Muscle layer of duodenum (tissue), 2 donors: Measurements from ENCODE around the gene NFKB2.

Experiments
- H3K27ac ChIP-seq: one replicate; pipeline ENCODE4 v1.7.0; 2013; ENCODE audit warnings: mild to moderate bottlenecking, low read length
- H3K27me3 ChIP-seq: one replicate; pipeline ENCODE4 v1.7.0; 2013; ENCODE audit warnings: low read depth, mild to moderate bottlenecking, control low read depth, low read length
- H3K36me3 ChIP-seq, 2 donors: one replicate each; pipeline ENCODE4 v1.7.0; 2013; ENCODE audit warnings: low read length in 2 of 2, control low read depth in 1 of 2, mild to moderate bottlenecking in 1 of 2; ENCODE audit not compliant: insufficient read depth in 2 of 2, control insufficient read depth in 1 of 2
- H3K4me1 ChIP-seq, 2 donors: one replicate each; pipeline ENCODE4 v1.7.0; 2013; ENCODE audit warnings: low read length in 2 of 2, mild to moderate bottlenecking in 2 of 2, control low read depth in 1 of 2, moderate library complexity in 1 of 2; ENCODE audit not compliant: insufficient read depth in 2 of 2, control insufficient read depth in 1 of 2
- H3K4me3 ChIP-seq, 2 donors: one replicate each; pipeline ENCODE4 v1.7.0; 2013; ENCODE audit warnings: low read length in 2 of 2, low read depth in 1 of 2, mild to moderate bottlenecking in 1 of 2
- H3K9me3 ChIP-seq, 2 donors: one replicate each; pipeline ENCODE4 v1.7.0; 2013; ENCODE audit warnings: low read length in 2 of 2, control low read depth in 1 of 2, mild to moderate bottlenecking in 1 of 2; ENCODE audit not compliant: control insufficient read depth in 1 of 2
- donor health status: healthy.

Gene NFKB2

DNA sequence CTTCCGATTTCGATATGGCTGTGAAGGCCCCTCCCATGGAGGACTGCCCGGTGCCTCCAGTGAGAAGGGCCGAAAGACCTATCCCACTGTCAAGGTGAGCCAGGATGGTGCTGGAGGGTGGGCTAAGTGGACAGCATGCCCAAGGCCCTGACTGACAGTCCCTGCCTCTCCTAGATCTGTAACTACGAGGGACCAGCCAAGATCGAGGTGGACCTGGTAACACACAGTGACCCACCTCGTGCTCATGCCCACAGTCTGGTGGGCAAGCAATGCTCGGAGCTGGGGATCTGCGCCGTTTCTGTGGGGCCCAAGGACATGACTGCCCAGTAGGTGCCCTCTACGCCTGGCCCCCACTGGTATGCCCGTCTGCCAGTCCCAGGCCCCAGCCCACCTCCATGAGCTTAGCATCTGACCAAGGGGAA lies 1.2 kb downstream of the NFKB2 start:
- peak overlapping the region; percentile 59 to 77 for H3K4me3 ChIP-seq

DNA sequence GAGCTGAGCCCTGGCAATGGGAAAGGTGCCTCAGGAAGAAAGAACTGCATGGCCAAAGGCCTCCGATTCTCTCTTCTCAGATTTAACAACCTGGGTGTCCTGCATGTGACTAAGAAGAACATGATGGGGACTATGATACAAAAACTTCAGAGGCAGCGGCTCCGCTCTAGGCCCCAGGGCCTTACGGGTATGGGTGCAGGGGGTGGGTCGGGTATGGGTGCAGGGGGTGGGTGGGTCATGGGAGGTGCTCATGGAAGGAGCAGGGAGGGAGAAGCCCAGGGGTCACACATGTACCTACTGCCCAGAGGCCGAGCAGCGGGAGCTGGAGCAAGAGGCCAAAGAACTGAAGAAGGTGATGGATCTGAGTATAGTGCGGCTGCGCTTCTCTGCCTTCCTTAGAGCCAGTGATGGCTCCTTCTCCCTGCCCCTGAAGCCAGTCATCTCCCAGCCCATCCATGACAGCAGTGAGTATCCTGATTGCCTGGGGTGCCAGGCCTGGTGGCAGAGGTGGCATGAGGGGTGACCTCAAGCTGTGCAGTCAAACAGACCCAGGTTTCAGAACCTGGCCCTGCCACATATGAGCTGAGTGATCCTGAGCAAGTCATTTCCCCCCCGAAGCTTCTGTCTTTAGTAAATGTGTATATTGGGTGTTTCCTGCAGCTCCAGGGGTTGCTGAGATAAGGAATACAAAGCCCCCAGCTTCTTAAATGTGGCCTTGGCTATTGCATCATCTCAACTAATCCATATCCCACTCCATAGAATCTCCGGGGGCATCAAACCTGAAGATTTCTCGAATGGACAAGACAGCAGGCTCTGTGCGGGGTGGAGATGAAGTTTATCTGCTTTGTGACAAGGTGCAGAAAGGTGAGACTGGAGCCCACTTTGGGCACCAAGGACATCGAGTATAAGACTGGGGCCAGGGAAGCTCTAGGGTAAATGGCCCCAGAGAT lies 2.0 kb downstream of the NFKB2 start:
- Histone ChIP-seq H3K4me1 (peaks cover 10 to 60% of the 10 kb centered on the region in 2 donors), H3K4me3 (peak overlapping the region; percentile 59 to 77), H3K36me3 (peaks cover 27 to 36% of the 10 kb centered on the region in 2 donors), H3K27ac (no peak overlapping the region), H3K9me3 (no peaks in the 10 kb centered on the region), H3K27me3 (no peaks in the 10 kb centered on the region)

More for the DNA sequence above, 1.2 kb downstream of the NFKB2 start:
- Histone ChIP-seq H3K27ac (peak overlapping the region; percentile 72), H3K27me3 (no peaks in the 10 kb centered on the region), H3K4me1 (peaks cover 10 to 52% of the 10 kb centered on the region in 2 donors), H3K9me3 (no peaks in the 10 kb centered on the region), H3K36me3 (peaks cover 23 to 29% of the 10 kb centered on the region in 2 donors)

DNA sequence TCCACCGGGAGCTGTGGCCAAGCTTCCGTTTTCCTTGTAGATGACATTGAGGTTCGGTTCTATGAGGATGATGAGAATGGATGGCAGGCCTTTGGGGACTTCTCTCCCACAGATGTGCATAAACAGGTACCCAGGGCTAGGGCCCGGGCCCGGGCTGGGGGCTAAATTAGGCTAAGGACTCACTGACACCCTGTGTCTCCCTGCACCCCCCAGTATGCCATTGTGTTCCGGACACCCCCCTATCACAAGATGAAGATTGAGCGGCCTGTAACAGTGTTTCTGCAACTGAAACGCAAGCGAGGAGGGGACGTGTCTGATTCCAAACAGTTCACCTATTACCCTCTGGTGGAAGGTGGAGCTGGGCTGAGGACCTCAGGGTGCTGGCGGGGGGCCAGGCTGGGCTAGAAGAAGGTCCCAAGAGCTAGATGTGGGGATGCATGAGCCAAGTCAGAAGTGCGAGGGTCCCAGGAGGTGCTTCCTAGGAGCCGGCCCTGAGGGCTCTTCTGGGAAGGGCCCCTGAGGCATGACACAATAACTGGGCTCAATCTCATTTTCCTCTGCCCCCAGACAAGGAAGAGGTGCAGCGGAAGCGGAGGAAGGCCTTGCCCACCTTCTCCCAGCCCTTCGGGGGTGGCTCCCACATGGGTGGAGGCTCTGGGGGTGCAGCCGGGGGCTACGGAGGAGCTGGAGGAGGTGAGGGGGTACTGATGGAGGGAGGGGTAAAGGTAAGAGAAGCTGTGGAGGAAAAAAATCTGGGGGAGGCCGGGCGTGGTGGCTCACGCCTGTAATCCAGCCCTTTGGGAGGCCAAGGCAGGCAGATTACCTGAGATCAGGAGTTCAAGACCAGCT lies 2.9 kb downstream of the NFKB2 start:
- Histone ChIP-seq H3K36me3 (peaks cover 27 to 42% of the 10 kb centered on the region in 2 donors), H3K27me3 (no peaks in the 10 kb centered on the region), H3K9me3 (no peaks in the 10 kb centered on the region), H3K4me3 (no peak overlapping the region), H3K4me1 (peaks cover 10 to 64% of the 10 kb centered on the region in 2 donors), H3K27ac (no peak overlapping the region)

DNA sequence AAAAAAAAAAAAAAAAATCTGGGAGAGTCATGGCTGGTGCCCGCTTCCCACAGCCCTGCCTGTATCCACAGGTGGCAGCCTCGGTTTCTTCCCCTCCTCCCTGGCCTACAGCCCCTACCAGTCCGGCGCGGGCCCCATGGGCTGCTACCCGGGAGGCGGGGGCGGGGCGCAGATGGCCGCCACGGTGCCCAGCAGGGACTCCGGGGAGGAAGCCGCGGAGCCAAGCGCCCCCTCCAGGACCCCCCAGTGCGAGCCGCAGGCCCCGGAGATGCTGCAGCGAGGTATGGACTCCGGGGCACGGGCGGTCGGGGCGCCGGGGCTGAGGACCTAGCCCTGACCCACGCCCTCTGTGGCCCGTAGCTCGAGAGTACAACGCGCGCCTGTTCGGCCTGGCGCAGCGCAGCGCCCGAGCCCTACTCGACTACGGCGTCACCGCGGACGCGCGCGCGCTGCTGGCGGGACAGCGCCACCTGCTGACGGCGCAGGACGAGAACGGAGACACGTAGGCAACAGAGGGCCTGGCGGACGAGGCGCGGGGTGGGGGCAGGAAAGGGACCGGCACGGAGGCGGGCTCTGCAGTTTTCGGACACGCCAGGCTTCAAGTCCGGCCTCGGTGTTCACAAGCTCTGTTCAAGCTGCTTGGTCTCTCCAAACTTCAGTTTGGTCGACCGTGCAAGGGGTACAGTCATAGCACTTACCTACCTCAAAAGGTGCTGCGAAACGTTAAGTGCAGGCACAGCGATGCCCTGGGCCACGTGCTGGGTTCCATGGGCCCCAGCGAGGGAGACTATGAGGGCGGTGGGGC lies 3.9 kb downstream of the NFKB2 start:
- Histone ChIP-seq H3K9me3 (no peaks in the 10 kb centered on the region), H3K4me1 (peaks cover 10 to 70% of the 10 kb centered on the region in 2 donors), H3K27me3 (no peaks in the 10 kb centered on the region), H3K4me3 (peak overlapping the region; percentile 26 to 68), H3K27ac (no peak overlapping the region), H3K36me3 (peaks cover 27 to 42% of the 10 kb centered on the region in 2 donors)

DNA sequence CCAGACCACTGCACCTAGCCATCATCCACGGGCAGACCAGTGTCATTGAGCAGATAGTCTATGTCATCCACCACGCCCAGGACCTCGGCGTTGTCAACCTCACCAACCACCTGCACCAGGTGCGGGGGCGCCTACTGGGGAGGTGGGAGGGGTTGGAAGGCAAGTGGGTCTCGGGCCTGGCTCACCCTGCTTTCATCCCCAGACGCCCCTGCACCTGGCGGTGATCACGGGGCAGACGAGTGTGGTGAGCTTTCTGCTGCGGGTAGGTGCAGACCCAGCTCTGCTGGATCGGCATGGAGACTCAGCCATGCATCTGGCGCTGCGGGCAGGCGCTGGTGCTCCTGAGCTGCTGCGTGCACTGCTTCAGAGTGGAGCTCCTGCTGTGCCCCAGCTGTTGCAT lies 4.6 kb downstream of the NFKB2 start:
- Histone ChIP-seq H3K36me3 (peaks cover 27 to 42% of the 10 kb centered on the region in 2 donors), H3K27ac (no peak overlapping the region), H3K4me1 (peaks cover 10 to 76% of the 10 kb centered on the region in 2 donors), H3K9me3 (no peaks in the 10 kb centered on the region), H3K4me3 (peak overlapping the region in 1 of 2 donors; percentile 68), H3K27me3 (no peaks in the 10 kb centered on the region)

DNA sequence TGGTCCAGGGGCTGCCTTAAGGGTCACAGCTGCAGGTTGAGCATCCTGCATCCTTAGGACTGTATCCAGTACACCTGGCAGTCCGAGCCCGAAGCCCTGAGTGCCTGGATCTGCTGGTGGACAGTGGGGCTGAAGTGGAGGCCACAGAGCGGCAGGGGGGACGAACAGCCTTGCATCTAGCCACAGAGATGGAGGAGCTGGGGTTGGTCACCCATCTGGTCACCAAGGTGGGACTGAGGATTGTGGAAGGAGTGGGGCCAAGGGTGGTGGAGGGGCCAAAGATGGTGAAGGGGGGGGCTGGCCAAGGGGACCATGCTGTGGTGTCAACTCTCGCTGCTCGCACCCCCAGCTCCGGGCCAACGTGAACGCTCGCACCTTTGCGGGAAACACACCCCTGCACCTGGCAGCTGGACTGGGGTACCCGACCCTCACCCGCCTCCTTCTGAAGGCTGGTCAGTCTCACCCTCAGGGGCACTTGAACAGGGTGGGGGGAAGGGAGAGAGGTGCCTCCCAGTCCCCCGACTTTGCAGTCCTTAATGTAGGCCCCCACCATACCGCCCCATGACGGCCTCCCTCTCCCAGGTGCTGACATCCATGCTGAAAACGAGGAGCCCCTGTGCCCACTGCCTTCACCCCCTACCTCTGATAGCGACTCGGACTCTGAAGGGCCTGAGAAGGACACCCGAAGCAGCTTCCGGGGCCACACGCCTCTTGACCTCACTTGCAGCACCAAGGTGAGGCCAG lies 5.3 kb downstream of the NFKB2 start:
- Histone ChIP-seq H3K4me1 (peaks cover 10 to 83% of the 10 kb centered on the region in 2 donors), H3K27ac (no peak overlapping the region)

DNA sequence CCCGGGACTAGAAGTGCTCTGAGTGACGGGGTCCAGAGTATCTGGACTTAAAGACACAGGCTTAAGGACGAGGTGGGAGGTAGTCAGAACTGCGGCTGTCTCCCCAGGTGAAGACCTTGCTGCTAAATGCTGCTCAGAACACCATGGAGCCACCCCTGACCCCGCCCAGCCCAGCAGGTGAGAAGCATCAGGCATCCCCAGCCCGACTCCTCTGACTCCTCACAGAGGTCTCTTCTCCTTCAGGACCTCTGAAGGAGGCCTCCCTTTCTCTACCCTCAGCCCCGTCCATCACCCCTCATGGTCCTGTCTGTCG lies 5.8 kb downstream of the NFKB2 start:
- H3K4me1 ChIP-seq = peaks cover 9 to 80% of the 10 kb centered on the region in 2 donors

More for the DNA sequence above, 5.3 kb downstream of the NFKB2 start:
- Histone ChIP-seq H3K27me3 (no peaks in the 10 kb centered on the region), H3K4me3 (no peak overlapping the region), H3K36me3 (peaks cover 27 to 42% of the 10 kb centered on the region in 2 donors), H3K9me3 (no peaks in the 10 kb centered on the region)

DNA sequence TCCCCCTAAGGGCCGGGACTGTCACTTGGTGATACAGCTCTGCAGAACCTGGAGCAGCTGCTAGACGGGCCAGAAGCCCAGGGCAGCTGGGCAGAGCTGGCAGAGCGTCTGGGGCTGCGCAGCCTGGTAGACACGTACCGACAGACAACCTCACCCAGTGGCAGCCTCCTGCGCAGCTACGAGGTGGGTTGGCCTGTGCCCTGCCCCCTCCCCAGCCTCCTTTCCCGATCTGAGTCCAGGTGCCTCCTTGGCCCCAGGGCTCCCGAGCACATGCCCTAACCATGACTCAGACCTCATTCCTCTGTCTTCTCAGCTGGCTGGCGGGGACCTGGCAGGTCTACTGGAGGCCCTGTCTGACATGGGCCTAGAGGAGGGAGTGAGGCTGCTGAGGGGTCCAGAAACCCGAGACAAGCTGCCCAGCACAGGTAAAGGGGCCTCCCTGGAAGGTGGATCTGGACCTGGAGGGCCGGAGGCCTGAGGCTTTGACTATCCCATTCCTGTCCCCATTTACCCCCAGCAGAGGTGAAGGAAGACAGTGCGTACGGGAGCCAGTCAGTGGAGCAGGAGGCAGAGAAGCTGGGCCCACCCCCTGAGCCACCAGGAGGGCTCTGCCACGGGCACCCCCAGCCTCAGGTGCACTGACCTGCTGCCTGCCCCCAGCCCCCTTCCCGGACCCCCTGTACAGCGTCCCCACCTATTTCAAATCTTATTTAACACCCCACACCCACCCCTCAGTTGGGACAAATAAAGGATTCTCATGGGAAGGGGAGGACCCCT lies 6.4 kb downstream of the NFKB2 start:
- H3K36me3 ChIP-seq = peaks cover 25 to 39% of the 10 kb centered on the region in 2 donors
- no peaks in the 10 kb centered on the region for H3K9me3 ChIP-seq
- peak overlapping the region; percentile 23 for H3K27ac ChIP-seq
- no peak overlapping the region for H3K4me3 ChIP-seq
- H3K4me1 ChIP-seq = peaks cover 2 to 73% of the 10 kb centered on the region in 2 donors
- H3K27me3 ChIP-seq = no peaks in the 10 kb centered on the region

More for the DNA sequence above, 5.8 kb downstream of the NFKB2 start:
- Histone ChIP-seq H3K9me3 (no peaks in the 10 kb centered on the region), H3K27me3 (no peaks in the 10 kb centered on the region), H3K36me3 (peaks cover 27 to 42% of the 10 kb centered on the region in 2 donors), H3K4me3 (no peak overlapping the region), H3K27ac (peak overlapping the region; percentile 23)

DNA sequence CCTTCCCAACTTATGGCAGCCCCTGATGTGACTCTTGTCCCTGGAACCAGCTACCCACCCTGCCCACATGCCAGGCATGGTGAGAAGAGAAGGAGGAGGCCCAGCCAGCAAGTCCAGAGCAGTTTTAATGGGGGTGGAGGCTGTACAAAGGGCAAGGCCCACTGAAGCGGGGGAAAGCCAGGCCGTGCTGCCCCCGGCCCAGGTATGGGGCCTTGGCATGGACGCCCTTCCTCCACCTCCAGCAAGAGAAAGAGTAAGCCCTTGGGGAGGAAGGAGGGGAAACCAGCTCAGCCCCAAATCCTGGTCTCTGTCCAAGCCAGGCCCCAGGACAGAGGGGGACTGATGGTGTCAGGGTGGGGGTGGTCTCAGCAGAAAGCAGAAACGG lies 7.0 kb downstream of the NFKB2 start:
- H3K9me3 ChIP-seq = no peaks in the 10 kb centered on the region
- peaks cover 22 to 37% of the 10 kb centered on the region in 2 donors for H3K36me3 ChIP-seq
- no peaks in the 10 kb centered on the region for H3K27me3 ChIP-seq
- H3K4me1 ChIP-seq = peaks cover 0 to 68% of the 10 kb centered on the region in 2 donors
- H3K27ac ChIP-seq = no peak overlapping the region
- H3K4me3 ChIP-seq = no peak overlapping the region

DNA sequence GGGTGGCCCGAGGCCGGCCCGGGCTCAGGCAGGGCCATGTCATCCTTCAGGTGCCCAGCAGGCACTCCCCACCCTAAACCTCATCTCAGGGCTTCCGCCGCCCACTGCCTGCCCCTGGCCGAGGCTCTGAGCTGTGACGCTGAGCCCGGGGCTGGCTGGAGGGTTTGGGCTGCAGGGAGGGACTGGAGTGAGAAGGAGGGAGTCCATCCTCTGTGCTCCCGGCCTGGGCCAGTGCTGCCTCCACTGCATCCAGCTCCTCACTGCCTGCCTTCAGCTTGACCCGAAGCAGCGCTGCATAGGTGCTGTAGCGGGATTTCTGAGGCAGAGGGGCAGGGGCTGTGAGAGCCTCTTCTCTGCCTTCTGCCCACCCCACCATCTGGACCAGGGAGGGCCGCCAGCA lies 7.6 kb downstream of the NFKB2 start:
- H3K27ac ChIP-seq = no peak overlapping the region
- no peaks in the 10 kb centered on the region for H3K27me3 ChIP-seq
- H3K4me1 ChIP-seq = peaks cover 0 to 62% of the 10 kb centered on the region in 2 donors
- H3K4me3 ChIP-seq = no peak overlapping the region
- no peaks in the 10 kb centered on the region for H3K9me3 ChIP-seq
- peaks cover 16 to 33% of the 10 kb centered on the region in 2 donors for H3K36me3 ChIP-seq
